CD14-positive monocyte (primary cell): ENCODE measurements around the gene SIPA1L2. TPM values are rescaled to one million over a fixed set of nuclear protein-coding genes. Genes with fewer than 3 reads are reported as not detected.

Experiments
- DNase-seq, 3 donors: peaks; one replicate each; pipeline ENCODE4 v3.0.0-alpha.2; 2011 to 2022
- H2AFZ ChIP-seq: 2 replicates; pipeline ENCODE4 v1.6.0; 2012; ENCODE audit warnings: mild to moderate bottlenecking, low read depth, low read length, inconsistent platforms; ENCODE audit not compliant: insufficient read depth, poor library complexity, severe bottlenecking
- H3K27ac ChIP-seq, 2 donors: 1 replicate in 1 of 2; 2 replicates in 1 of 2; pipeline ENCODE4 v1.5.1; 2012 to 2013; ENCODE audit warnings: low read length in 2 of 2, control low read depth in 1 of 2, inconsistent platforms in 1 of 2, low read depth in 1 of 2, mild to moderate bottlenecking in 1 of 2
- H3K27me3 ChIP-seq, 2 donors: one replicate each; pipeline versions ENCODE4 v1.6.0 to v1.6.1; 2011 to 2013; ENCODE audit warnings: low read length in 2 of 2; ENCODE audit not compliant: control insufficient read depth in 2 of 2, insufficient read depth in 2 of 2
- H3K36me3 ChIP-seq, 2 donors: replicated peaks in 1 of 2; 1 replicate in 1 of 2; 2 replicates in 1 of 2; pipeline versions ENCODE4 v1.5.1 to v1.6.1; 2012 to 2013; ENCODE audit warnings: low read length in 2 of 2, control low read depth in 1 of 2, inconsistent platforms in 1 of 2, mild to moderate bottlenecking in 1 of 2; ENCODE audit not compliant: insufficient read depth in 2 of 2, control insufficient read depth in 1 of 2
- H3K4me1 ChIP-seq, 2 donors: 1 replicate in 1 of 2; 2 replicates in 1 of 2; pipeline versions ENCODE4 v1.5.1 to v1.6.1; 2012 to 2013; ENCODE audit warnings: low read length in 2 of 2, control low read depth in 1 of 2, inconsistent platforms in 1 of 2, mild to moderate bottlenecking in 1 of 2, moderate library complexity in 1 of 2; ENCODE audit not compliant: insufficient read depth in 2 of 2, control insufficient read depth in 1 of 2
- H3K4me2 ChIP-seq: replicated peaks from 2 replicates; pipeline ENCODE3; 2012; ENCODE audit warnings: low read length, moderate library complexity, mild to moderate bottlenecking; ENCODE audit not compliant: poor library complexity, severe bottlenecking; ENCODE audit errors: extremely low read depth
- H3K4me3 ChIP-seq, 3 experiments: fragments of 200-600 bp in 1 of 3; sonication (generic) in 1 of 3; replicated peaks in 1 of 3; 1 replicate in 2 of 3; 2 replicates in 1 of 3; pipeline ENCODE4 v1.5.1; 2011 to 2013; ENCODE audit warnings: low read length in 3 of 3, mild to moderate bottlenecking in 3 of 3, control low read depth in 2 of 3, low read depth in 2 of 3, inconsistent platforms in 1 of 3, moderate library complexity in 1 of 3
- H3K79me2 ChIP-seq: 2 replicates; pipeline ENCODE4 v1.6.0; 2012; ENCODE audit warnings: mild to moderate bottlenecking, control low read depth, inconsistent platforms, low read length, moderate library complexity; ENCODE audit not compliant: insufficient read depth
- H3K9ac ChIP-seq: 2 replicates; pipeline ENCODE4 v1.6.0; 2017; ENCODE audit warnings: low read length, mild to moderate bottlenecking; ENCODE audit not compliant: insufficient read depth, poor library complexity, severe bottlenecking
- H3K9me3 ChIP-seq, 2 donors: replicated peaks in 1 of 2; 1 replicate in 1 of 2; 2 replicates in 1 of 2; pipeline versions ENCODE4 v1.5.1 to v1.6.1; 2012 to 2013; ENCODE audit warnings: low read length in 2 of 2, control low read depth in 1 of 2; ENCODE audit not compliant: control insufficient read depth in 1 of 2, insufficient read depth in 1 of 2
- H4K20me1 ChIP-seq: 2 replicates; pipeline ENCODE4 v1.6.0; 2012; ENCODE audit warnings: mild to moderate bottlenecking, low read length, control low read depth, moderate library complexity; ENCODE audit not compliant: insufficient read depth
- H3K27ac Mint-ChIP-seq, 7 donors: one replicate each; pipeline ENCODE4 v1.8.0; 2020; ENCODE audit warnings: mild to moderate bottlenecking in 7 of 7, mixed read lengths in 7 of 7, moderate library complexity in 6 of 7, inconsistent platforms in 2 of 7
- H3K27me3 Mint-ChIP-seq, 3 donors: one replicate each; pipeline ENCODE4 v1.8.0; 2021 to 2022; ENCODE audit warnings: low read depth in 3 of 3, mild to moderate bottlenecking in 3 of 3, mixed read lengths in 3 of 3, moderate library complexity in 3 of 3, inconsistent platforms in 1 of 3
- H3K36me3 Mint-ChIP-seq, 2 donors: one replicate each; pipeline ENCODE4 v1.8.0; 2020; ENCODE audit warnings: mixed read lengths in 2 of 2, inconsistent platforms in 1 of 2, mild to moderate bottlenecking in 1 of 2
- H3K4me1 Mint-ChIP-seq: one replicate; pipeline ENCODE4 v1.8.0; 2020; ENCODE audit warnings: mild to moderate bottlenecking, mixed read lengths
- H3K4me3 Mint-ChIP-seq, 2 donors: one replicate each; pipeline ENCODE4 v1.8.0; 2020; ENCODE audit warnings: mild to moderate bottlenecking in 2 of 2, mixed read lengths in 2 of 2, moderate library complexity in 1 of 2
- H3K9me3 Mint-ChIP-seq, 7 donors: one replicate each; pipeline ENCODE4 v1.8.0; 2020 to 2022; ENCODE audit warnings: mixed read lengths in 7 of 7, mild to moderate bottlenecking in 6 of 7, moderate library complexity in 6 of 7, inconsistent platforms in 2 of 7
- CTCF ChIP-seq: fragments of 200-600 bp; IDR thresholded peaks from one replicate; pipeline ENCODE4 v1.8.0; 2022; ENCODE audit warnings: antibody characterized with exemption, mild to moderate bottlenecking
- WGBS: methylation state at CpG from one replicate; pipeline ENCODE4 v1.1.5; 2013; ENCODE audit warnings: missing lambda C conversion rate; ENCODE audit not compliant: insufficient coverage; 5-methylcytosine and 5-hydroxymethylcytosine counted together
- intact Hi-C, 2 donors: fragments of 100-400 bp; cut with micrococcal nuclease; formaldehyde crosslinking; loops; one replicate each; pipeline versions ENCODE4 v1.15.0 to v1.15.1; 2023
- polyA plus RNA-seq, 3 donors: library from polyadenylated mRNA; depleted of rRNA in 1 of 3; unstranded in 2 of 3; stranded (reverse) in 1 of 3; fragments of 300-500 nt in 2 of 3; fragments of >200 nt in 1 of 3; fragmentation: Illumina TruSeq in 2 of 3; gene quantifications; 1 replicate in 2 of 3; 2 replicates in 1 of 3; pipeline ENCODE4 v1.2.3, GENCODE V29; 2012 to 2021

SIPA1L2 gene
- polyA plus RNA-seq, 3 donors = 0.64 to 6.8 (median 1.3) TPM

GRCh38 chr1:232650418-232650817 is 20.5 kb upstream of the SIPA1L2 start:
- no peak for DNase-seq
- no CpG with 5 or more reads among the region's 2 CpGs for WGBS
- Mint-ChIP-seq H3K9me3 (peaks cover 0 to 11% (median 0%) of the 10 kb centered on the region in 7 donors), H3K27ac (no peak overlapping the region), H3K4me3 (no peak overlapping the region), H3K4me1 (peaks cover 6% of the 10 kb centered on the region), H3K27me3 (peaks cover 2 to 3% (median 2%) of the 10 kb centered on the region in 3 donors), H3K36me3 (no peaks in the 10 kb centered on the region)
- H3K27me3 ChIP-seq = peaks cover 0 to 4% of the 10 kb centered on the region in 2 donors
- intact Hi-C loops = no loop called here
- H2AFZ ChIP-seq = no peak overlapping the region
- no peaks in the 10 kb centered on the region for H3K79me2 ChIP-seq
- H3K9me3 ChIP-seq = peaks cover 0 to 3% of the 10 kb centered on the region in 2 donors
- no peak overlapping the region for H3K4me2 ChIP-seq
- no peaks in the 10 kb centered on the region for H4K20me1 ChIP-seq
- H3K36me3 ChIP-seq = no peaks in the 10 kb centered on the region
- H3K4me3 ChIP-seq = no peak overlapping the region
- no peak overlapping the region for H3K27ac ChIP-seq
- H3K4me1 ChIP-seq = peaks cover 5 to 7% of the 10 kb centered on the region in 2 donors
- H3K9ac ChIP-seq = no peak overlapping the region
- no peak for TF ChIP-seq CTCF

DNA sequence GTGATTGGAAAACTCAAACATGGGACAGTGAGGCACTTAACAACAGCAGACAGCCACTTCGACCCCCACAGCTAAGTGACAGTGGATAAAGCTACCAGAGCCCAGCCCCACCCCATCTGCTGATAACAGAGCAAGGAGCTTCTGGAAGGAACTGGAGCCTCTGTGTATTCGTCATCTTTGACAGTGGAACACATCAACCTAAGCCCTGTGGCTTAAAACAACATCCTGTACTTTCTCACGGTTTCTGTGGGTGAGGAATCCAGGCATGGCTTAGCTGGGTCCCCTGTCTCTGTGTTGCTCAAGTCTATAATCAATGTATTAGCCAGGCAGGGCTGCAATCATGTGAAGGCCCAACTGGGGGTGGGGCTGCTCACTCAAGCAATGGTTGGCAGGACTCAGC is 18.4 kb upstream of the SIPA1L2 start:
- peaks cover 0 to 20% (median 6%) of the 10 kb centered on the region in 7 donors for H3K9me3 Mint-ChIP-seq
- H3K36me3 Mint-ChIP-seq = no peaks in the 10 kb centered on the region
- no peak for TF ChIP-seq CTCF
- no peaks in the 10 kb centered on the region for H4K20me1 ChIP-seq
- no peak for DNase-seq
- H3K4me3 ChIP-seq = no peak overlapping the region
- no peaks in the 10 kb centered on the region for H3K4me1 ChIP-seq
- H3K4me3 Mint-ChIP-seq = no peak overlapping the region
- H3K27me3 Mint-ChIP-seq = peaks cover 0 to 2% (median 2%) of the 10 kb centered on the region in 3 donors
- H3K27ac Mint-ChIP-seq = no peak overlapping the region
- WGBS = 60% methylated on average over 1 of the region's 3 CpGs
- H3K4me1 Mint-ChIP-seq = no peaks in the 10 kb centered on the region
- H3K27me3 ChIP-seq = no peaks in the 10 kb centered on the region
- no peak overlapping the region for H2AFZ ChIP-seq
- intact Hi-C loops = no loop called here
- H3K4me2 ChIP-seq = no peak overlapping the region
- no peaks in the 10 kb centered on the region for H3K36me3 ChIP-seq
- H3K27ac ChIP-seq = no peak overlapping the region
- no peaks in the 10 kb centered on the region for H3K79me2 ChIP-seq
- peaks cover 0 to 3% of the 10 kb centered on the region in 2 donors for H3K9me3 ChIP-seq
- H3K9ac ChIP-seq = no peak overlapping the region
